Lung microvascular endothelial cell (primary cell): Measurements from ENCODE around the gene POLE. TPM values are rescaled to one million over a fixed set of nuclear protein-coding genes. Genes with fewer than 3 reads are reported as not detected.
A peak's percentile ranks its signal among the peaks of the same experiment; 100 is the strongest.

Experiments
- DNase-seq, 2 donors: peaks; one replicate each; pipeline versions ENCODE4 v3.0.0 to v3.0.0-alpha.2; 2010; ENCODE audit warnings: low read depth in 2 of 2
- total RNA-seq: library from RNA; depleted of rRNA; stranded (reverse); fragments of >200 nt; gene quantifications from 2 replicates; pipeline ENCODE4 v1.2.1, GENCODE V29; 2014

Gene POLE
- total RNA-seq, 1 donor from 2014 or later = 27.4 TPM

DNA sequence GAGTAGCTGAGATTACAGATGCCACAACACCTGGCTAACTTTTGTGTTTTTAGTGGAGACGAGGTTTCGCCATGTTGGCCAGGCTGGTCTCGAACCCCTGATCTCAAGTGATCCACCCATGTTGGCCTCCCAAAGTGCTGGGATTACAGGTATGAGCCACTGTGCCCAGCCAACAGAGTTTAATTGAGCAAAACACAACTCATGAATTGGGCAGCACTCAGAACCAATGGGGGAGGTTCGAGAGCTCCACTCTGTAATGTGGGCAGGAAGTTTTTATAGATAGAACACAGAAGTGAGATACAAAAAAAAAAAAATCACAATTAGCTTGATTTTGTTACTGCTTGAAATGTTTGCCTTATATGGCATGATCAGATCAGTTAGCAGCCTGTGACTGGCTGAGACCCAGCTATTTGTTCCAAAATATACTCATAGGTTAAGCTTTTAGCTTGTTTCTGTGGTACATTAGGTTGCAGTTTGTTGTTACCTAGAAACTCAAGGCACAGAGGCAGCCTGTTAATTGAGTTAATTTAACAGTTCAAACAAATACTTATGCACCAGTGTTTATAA, 69.9 kb downstream of the POLE start:
- no peak for DNase-seq

DNA sequence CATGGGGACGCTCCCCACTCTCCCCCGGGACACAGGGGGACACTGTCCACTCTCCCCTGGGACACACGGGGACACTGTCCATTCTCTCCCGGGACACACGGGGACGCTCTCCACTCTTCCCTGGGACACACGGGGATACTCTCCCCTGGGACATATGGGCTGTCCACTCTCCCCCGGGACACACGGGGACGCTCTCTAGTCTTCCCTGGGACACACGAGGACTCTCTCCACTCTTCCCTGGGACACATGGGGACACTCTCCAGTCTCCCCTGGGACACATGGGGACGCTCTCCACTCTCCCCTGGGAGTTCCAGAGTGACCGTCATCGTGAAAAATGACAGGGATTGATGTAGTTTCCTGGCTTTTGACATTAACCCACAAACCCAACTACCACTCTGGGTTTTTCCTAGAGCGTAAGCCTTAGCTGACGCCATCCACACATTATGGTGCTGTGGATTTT, 71.5 kb downstream of the POLE start:
- no peak for DNase-seq

DNA sequence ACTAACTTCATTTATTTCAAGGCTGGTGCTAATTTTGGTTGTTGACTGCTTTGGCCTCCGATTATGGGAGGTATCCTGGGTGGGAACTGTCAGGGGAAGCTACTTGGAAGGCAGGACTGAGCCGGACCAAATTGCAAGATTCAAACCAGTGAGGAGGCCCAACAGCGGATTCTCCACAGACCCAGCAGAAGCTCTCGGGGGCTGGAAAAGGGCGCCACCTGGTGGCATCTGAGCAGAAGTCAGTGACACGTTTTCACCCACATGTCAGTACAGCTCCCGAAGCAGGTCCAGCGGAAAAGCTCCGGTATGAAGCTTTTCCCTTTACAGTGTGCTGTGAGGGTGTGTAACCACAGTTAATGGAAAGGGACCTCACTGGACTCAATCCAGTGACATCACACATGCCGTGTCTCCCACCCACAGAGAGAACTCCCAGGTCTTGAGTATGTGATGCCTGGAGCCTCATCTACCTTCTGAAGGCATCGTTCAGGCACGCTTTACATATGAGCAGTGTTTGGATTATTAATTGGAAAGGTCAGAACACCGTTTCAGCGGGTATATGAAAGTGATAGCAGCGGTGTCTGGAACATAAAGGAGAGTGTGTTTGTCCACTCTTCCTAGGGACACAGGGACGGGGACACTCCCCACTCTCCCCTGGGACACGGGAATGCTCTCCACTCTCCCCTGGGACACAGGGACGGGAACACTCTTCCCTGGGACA, 72.1 kb downstream of the POLE start:
- DNase-seq = peak; percentile 88 to 93

DNA sequence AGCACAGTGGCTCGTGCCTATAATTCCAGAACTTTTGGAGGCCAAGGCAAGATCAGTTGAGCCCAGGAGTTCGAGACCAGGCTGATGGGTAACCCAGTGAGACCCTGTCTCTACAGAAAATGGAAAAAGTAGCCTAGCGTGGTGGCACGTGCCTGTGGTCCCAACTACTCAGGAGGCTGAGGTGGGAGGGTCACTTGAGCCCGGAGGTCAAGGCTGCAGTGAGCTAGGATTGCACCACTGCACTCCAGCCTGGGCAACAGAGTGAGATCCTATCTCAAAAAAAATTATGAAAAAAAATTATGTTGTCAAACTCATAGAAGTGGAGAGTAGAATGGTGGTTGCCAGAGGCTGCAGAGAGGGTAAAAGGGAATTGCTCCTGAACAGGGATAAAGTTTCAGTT, 73.1 kb downstream of the POLE start:
- no peak for DNase-seq

DNA sequence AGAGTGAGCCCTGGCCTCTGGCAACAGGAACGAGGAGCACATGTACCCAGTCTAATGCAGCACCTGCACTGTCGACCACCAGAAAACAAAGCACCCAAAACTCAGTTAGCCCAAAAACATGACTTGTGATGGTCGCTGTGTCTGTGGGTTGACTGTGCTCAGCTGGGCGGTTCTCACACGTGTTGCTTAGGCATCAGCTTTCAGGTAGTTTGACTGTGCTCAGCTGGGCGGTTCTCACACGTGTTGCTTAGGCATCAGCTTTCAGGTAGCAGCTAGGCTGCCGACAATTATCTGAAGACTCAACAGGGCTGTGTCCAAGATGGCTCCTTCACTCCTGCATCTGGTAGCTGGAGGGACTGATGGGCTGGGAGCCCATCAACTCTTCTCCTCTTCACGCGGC, 75.5 kb downstream of the POLE start:
- no peak for DNase-seq

DNA sequence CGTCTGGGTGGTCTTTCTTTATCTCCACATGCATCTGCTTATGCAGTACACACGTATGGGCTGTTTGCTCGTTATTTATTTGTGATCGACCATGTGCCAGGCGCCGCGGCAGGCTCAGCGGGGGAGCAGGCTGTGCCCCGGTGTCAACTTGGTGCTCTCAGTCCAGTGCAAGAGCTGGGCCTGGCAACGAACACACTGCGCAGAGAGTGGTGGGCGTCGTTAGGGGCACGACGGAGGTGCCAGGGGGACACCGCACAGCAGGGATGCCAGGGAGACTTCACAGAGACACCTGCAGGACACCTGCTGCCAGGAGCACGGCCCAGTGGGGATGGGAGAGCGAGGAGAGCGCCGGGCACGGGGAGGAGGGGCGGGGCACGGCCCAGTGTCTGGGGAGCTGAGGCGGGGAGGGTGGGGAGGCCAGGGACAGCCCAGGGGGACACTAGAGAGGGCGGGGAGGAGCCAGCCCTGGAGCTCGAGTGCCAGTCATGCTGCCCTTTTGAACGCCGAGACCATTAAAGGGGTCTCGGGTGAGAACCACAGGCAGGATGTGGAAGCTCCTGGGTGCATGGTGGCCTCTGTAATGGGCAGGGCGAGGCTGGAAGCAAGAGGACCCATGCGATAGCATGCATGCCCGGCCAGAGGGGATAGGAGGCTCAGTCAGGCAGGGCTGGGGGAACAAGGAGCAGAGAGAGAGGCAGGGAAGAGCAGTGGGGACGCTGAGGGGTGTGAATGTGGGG, 76.1 kb downstream of the POLE start:
- no peak for DNase-seq

DNA sequence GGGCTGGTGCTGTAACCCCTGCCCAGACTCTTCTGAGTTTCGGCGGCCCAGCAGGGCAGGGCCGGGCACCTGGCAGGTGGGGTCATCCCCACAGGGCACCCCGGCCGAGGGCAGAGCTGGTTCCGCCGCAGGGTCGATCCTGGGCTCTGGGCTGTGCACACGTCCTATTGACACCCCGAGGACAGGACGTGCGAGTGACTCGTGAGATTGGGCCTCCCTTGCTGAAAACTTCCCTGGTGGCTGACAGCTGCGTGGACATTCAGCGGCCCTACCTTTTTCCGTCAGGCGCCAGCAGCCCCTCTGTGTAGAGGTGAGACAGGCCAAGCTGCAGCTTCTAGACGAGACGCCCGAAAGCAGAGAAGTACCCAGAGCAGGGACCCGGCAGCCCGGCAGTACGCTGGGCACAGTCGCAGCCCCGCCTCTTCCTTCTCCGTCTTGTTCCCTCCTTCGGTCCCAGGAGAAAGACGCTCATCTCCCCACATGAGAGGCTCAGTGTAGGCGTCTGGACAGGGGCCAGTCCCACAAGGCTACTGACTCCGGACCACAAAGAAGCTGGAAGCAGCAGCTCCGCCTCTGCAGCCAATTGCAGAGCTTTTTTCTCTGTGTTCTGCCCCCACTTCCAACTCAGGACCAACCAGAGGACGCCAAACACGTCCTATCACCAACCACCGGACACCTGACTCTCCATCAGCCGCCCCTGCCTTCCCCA, 76.9 kb downstream of the POLE start, which contains the start of gene LRCOL1:
Gene LRCOL1 (minus strand): TSS at position 532 of the 709 bp plus-strand sequence. CDS start 4,331 bp downstream, outside the sequence.
- DNase-seq = peak in 1 of 2 donors; percentile 58

DNA sequence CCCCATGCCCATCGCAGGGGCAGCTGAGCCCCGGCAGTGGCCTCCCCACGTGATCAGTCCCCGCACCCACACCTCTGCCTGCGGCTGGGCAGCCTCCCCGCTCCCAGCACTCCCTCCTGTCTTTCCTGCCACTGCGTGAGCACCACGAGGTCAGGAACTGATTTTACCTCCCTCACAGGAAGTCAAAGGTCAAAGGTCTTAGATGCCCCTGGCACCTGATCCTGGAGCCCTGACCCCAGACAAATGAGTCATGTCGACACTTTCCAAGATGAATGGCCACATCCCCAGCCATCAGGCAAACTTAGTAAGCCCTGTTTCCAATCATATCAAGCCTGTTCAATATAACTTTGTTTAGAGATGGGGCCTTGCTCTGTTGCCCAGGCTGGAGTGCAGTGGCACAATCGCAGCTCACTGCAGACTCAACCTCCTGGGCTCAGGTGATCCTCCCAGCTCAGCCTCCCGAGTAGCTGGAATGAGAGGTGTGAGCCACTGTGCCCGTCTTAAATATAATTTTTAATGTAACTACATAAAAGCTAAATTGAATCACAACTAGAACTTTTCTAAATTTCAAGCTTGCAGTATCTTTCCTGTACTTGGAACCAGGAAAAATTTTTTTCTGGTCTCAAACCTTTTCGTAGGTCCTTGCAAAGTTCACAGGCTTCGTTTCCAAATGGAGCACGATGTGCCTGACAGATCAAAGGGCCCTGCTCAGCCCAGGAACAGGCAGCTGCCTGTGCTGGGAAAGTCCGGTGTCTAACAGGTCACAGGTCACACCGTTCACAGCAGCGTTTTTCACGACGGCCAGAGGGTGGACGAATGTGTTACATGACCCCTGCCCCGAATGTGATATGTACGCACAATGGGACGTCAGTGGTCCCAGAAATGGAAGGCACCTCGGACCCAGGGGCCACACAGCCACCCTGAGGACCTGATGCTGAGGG, 78.6 kb downstream of the POLE start:
- peak in 1 of 2 donors; percentile 92 for DNase-seq

DNA sequence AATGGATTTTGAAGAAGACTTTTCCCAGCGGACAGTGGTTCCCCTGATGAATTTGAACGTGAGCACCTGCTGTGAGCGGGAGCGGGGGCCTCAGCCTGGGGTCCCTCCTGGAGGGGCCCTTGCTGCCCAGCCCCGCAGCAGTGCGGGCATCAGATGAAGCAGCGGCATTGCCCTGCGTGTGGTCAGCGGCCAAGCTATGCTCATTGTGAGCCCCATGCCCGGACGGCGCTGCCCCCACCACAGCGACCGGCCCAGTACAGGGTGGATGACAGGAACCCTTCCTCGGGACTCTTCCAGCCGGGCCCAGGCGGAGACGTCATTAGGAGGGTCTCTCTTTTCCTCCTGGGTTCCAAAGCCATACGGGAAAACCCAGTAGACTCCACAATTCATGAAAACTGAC, 80.2 kb downstream of the POLE start:
- DNase-seq = no peak

DNA sequence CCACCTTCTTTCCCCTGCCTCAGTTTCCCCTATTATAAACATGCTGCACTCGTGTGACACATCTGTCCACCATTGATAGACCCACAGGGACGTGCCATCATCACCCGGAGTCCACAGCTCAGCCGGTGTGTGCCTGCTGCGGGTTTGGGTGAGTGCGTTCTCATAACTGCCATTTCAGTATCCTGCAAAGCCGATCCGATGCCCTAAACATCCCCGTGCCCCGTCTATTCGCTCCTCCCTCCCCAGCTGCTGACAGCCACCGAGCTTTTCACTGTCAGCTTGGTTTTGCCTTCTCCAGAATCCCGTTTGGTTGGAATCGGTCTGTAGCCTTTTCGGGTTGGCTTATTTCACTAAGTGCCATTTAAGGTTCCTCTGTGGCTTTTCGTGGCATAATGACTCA, 80.7 kb downstream of the POLE start:
- DNase-seq = no peak

DNA sequence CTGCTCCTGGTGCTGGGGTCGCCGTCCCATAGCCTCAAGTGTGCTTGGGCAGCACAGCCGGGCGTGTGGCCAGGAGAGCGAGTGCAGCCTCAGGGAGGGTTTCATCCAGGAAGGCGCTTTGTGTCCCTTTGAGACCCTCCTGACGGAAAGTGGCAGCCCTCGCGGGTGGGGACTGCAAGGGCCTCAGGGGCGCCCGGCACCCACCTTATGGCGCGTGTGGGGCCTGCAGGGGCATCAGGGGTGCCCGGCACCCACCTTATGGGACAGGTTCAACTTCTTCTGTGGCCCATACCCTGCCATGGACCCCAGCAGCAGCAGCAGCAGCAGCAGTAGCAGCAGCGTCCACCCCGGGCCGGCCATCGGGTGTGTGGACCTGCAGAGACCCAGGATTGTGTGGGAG, 81.2 kb downstream of the POLE start:
- no peak for DNase-seq

DNA sequence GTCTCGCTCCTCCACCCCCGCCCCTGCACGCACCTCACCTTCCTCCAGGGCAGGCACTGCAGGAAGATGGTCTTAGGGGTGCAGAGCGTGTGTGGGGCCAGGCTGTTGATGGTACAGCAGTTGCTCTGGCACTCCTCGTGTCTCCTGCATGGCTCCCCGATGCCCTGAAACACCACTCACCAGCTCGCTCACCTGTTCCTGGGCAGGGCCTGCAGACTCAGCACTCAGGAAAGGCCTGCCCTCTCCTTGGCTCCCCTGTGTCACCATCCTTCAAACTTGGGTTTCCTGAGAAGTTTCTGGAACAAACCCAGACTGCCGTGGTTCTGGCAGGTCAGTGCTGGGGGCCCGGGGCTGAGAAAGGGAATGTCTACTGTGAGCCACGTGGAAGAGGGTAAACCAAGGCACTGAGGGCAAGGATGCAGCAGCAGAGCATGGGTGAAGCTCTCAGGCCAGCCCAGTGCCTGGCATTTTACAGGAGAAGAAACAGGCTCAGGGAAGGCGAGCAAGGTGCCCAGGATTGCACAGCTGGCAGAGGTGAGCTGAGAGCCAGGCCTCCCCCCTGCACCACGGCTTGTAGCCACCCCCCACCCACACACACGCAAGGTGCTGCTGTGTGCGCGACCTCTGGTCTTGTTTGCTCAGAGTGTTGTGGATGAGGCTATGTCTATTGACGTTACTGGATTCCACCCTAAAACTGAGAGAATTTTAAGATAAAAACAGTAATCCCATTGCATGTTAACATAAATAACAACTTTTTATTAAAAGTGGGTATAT, 82.3 kb downstream of the POLE start:
- DNase-seq = no peak

DNA sequence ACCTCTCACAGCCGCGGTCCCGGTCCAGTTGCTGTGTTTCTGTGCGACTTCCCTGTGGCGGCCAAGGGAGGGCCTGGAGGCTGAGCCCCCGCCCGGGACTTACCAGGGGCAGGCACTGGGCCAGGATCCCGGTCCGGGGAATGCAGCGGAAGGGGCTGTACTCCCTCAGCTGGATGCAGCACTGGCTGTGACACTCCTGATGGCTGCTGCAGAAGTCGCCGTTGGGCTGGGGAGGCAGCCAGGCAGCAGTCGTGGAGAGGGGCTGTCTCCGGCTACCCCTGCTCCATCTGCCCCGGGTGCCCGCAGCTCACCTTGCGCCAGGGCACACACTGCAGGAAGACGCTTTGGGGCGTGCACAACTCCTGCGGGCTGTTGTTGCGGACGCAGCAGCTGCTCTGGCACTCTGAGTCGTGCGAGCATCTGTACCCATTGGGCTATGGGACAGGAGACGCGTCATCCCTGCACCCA, 83.0 kb downstream of the POLE start:
- DNase-seq = peak; percentile 56 to 88

DNA sequence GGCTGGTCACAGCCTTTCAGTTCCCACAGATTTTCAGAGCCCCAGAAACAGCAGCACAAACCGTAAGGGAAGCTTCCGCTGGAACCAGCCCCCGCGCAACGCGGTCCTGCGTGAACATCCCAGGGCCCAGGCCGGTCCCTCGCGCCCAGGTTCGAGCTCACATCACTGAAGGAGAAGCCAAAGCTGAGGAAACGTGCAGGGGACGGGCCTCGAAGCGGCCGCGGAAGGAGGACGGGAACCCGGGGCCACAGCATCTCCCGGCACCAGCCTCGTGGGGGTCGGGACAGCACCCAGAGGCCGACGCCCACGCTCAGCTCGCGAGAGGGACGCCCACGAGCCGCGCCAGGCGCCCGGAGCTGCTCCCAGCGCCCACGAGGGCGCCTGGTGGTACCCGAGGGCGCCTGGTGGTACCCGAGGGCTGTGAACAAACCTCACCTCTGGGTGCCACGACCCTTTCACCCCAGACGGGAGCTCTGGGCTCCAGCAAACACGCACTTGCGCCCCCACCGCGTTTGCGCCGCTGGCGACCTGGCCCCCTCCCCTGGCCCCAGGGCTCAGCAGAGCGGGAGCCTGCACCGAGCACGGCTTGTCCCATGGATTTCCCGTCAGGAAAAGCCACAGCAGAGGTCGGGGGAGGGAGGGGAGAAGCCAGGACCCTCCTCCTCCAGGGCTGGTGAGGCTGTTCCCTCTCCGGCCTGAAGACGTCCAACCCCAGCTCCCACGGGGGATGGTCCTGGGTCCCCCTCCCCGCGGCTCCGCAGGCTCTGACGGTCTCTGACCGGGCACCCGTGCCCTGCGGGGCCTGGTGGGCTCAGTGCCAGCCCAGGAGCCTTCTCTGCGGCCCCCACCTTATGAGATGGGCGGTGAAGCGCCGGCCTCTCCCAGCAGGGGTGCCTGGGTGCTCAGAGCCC, 83.6 kb downstream of the POLE start:
- DNase-seq = peak in 1 of 2 donors; percentile 55

DNA sequence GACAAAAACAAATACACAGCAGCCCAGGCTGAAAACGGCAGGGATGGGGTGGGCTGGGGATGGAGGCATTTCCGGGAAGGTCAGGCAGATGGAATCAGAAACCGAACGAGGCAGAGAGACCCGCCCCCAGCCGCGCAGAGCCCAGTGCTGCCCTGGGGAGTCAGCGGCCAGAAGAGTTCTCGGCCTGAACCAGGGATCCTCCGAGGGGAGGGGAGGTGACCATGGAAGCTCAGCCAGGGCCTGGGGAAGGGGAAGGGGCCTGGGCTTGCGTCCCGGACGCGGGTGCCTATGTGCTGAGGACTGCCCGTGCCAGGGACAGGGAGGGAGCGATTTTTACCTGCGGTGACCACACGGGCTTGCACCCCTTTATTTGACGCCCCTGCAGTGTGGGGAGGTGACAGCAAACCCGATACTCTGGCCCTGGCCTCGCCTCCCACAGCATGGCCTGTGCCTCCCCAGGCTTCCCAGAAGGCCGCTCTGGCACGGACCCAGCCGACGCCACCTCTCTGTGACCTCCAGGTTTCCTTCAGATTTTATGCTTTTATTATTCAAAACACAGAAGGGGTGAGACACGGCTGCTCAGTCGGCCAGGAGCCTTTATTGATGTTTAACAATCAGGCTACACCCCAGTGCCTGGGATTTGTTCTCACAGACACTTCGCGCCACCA, 84.4 kb downstream of the POLE start:
- DNase-seq = peak in 1 of 2 donors; percentile 68

DNA sequence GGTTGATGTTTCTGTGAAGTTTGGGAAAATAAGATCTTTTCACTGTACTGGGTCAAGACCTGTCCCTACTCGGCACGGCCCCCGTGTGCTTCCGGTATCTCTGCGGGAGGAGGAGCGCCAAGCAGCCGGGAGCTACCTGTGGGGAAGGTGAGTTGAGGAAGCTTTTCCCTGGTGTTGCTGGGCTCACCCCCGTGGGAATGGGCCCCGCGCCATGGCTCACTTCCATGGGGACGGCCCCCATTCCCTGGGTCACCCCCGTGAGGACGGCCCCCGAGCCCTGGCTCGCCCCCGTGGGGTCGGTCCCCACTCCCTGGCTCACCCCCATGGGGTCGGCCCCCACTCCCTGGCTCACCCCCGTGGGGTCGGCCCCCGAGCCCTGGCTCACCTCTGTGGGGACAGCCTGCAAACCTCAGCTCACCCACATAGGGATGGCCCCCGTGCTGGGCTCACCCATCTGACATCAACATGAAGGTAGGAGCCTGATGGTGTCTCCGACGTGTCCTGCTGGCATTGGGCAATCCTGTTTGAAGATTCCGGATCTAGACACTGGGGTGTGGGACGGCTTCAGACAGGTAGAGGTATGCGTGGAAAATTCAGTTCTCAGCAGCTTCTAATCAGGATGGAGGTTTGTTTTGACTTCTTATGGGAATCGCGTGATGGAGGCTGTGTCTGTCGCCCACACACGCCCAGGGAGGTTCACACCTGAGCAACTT, 85.8 kb downstream of the POLE start:
- no peak for DNase-seq
